Stimulated activated naive CD8-positive, alpha-beta T cell treated with anti-CD3 and anti-CD28 coated beads, Interleukin-15, amount 100 ng/mL, for 72 hours (primary cell): Measurements from ENCODE around the gene PGM3.
"Not testable (repeated sequence)": the region's sequence is repeated elsewhere in the genome, so short reads cannot be mapped to it uniquely, and the experiment has no call there.

Source experiments
- ATAC-seq: fragments of 150-1000 bp; cut with Tn5 transposase; 2 replicates; pipeline ENCODE4 v1.10.0; 2021; ENCODE audit warnings: mild to moderate bottlenecking, moderate library complexity
- DNase-seq, 2 donors: peaks; one replicate each; pipeline ENCODE4 v3.0.0; 2021 to 2022
- H3K27ac Mint-ChIP-seq, 2 donors: one replicate each; pipeline ENCODE4 v1.8.0; 2022; ENCODE audit warnings: mild to moderate bottlenecking in 2 of 2, mixed read lengths in 2 of 2, moderate library complexity in 2 of 2
- H3K27me3 Mint-ChIP-seq: one replicate; pipeline ENCODE4 v1.8.0; 2022; ENCODE audit warnings: mixed read lengths
- H3K4me1 Mint-ChIP-seq: one replicate; pipeline ENCODE4 v1.8.0; 2022; ENCODE audit warnings: mild to moderate bottlenecking, mixed read lengths
- H3K4me3 Mint-ChIP-seq, 2 donors: one replicate each; pipeline ENCODE4 v1.8.0; 2022; ENCODE audit warnings: mild to moderate bottlenecking in 2 of 2, mixed read lengths in 2 of 2, moderate library complexity in 1 of 2
- H3K9me3 Mint-ChIP-seq, 2 donors: one replicate each; pipeline ENCODE4 v1.8.0; 2022; ENCODE audit warnings: mixed read lengths in 2 of 2

PGM3 gene

GRCh38 chr6:83193747-83194566, 892 bp upstream of the PGM3 start:
- ATAC-seq (peak; percentile 22), DNase-seq (peak; percentile 12 to 15)
- H3K4me1 Mint-ChIP-seq, result peaks cover 26% of the 10 kb centered on the region
- H3K9me3 Mint-ChIP-seq, result no peaks in the 10 kb centered on the region
- H3K27ac Mint-ChIP-seq, result no peak overlapping the region
- no peaks in the 10 kb centered on the region for H3K27me3 Mint-ChIP-seq
- peak overlapping the region; percentile 96 to 99 for H3K4me3 Mint-ChIP-seq

- no peak for ATAC-seq
- H3K27me3 Mint-ChIP-seq, result no peaks in the 10 kb centered on the region
- peaks cover 24% of the 10 kb centered on the region for H3K4me1 Mint-ChIP-seq
- DNase-seq, result no peak
- peak overlapping the region; percentile 95 to 99 for H3K27ac Mint-ChIP-seq
- no peaks in the 10 kb centered on the region for H3K9me3 Mint-ChIP-seq
- peak overlapping the region; percentile 96 to 99 for H3K4me3 Mint-ChIP-seq
Observed at GRCh38 chr6:83192456-83192855, 609 bp downstream of the PGM3 start.

- peaks cover 24% of the 10 kb centered on the region for H3K4me1 Mint-ChIP-seq
- peak overlapping the region; percentile 96 to 99 for H3K4me3 Mint-ChIP-seq
- not testable (repeated sequence) for H3K27me3 Mint-ChIP-seq, DNase-seq, H3K27ac Mint-ChIP-seq, ATAC-seq, H3K9me3 Mint-ChIP-seq
Observed at GRCh38 chr6:83191974-83192373, 1.1 kb downstream of the PGM3 start.

- Mint-ChIP-seq H3K27ac (no peak overlapping the region), H3K9me3 (no peaks in the 10 kb centered on the region)
Observed at GRCh38 chr6:83190626-83191025, 2.4 kb downstream of the PGM3 start.

GRCh38 chr6:83188501-83188900, 4.6 kb downstream of the PGM3 start:
- peaks cover 15% of the 10 kb centered on the region for H3K4me1 Mint-ChIP-seq

More at GRCh38 chr6:83190626-83191025, 2.4 kb downstream of the PGM3 start:
- DNase-seq (no peak), ATAC-seq (no peak)
- Mint-ChIP-seq H3K4me3 (no peak overlapping the region), H3K4me1 (peaks cover 24% of the 10 kb centered on the region), H3K27me3 (no peaks in the 10 kb centered on the region)

GRCh38 chr6:83185096-83185495, 8.0 kb downstream of the PGM3 start:
- Mint-ChIP-seq H3K27me3 (no peaks in the 10 kb centered on the region), H3K9me3 (no peaks in the 10 kb centered on the region), H3K27ac (no peak overlapping the region), H3K4me1 (peaks cover 10% of the 10 kb centered on the region), H3K4me3 (no peak overlapping the region)
- no peak for DNase-seq
- no peak for ATAC-seq

More at GRCh38 chr6:83188501-83188900, 4.6 kb downstream of the PGM3 start:
- H3K27ac Mint-ChIP-seq, result no peak overlapping the region
- no peak for ATAC-seq
- H3K9me3 Mint-ChIP-seq, result no peaks in the 10 kb centered on the region
- no peaks in the 10 kb centered on the region for H3K27me3 Mint-ChIP-seq
- H3K4me3 Mint-ChIP-seq, result no peak overlapping the region
- no peak for DNase-seq

GRCh38 chr6:83183082-83183828, 9.8 kb downstream of the PGM3 start:
- Mint-ChIP-seq H3K4me1 (no peaks in the 10 kb centered on the region), H3K27ac (no peak overlapping the region), H3K27me3 (no peaks in the 10 kb centered on the region), H3K9me3 (no peaks in the 10 kb centered on the region), H3K4me3 (no peak overlapping the region)
- DNase-seq, result no peak
- ATAC-seq, result no peak

- H3K27me3 Mint-ChIP-seq, result no peaks in the 10 kb centered on the region
- no peaks in the 10 kb centered on the region for H3K4me1 Mint-ChIP-seq
- no peaks in the 10 kb centered on the region for H3K9me3 Mint-ChIP-seq
- DNase-seq (no peak), ATAC-seq (no peak)
- H3K27ac Mint-ChIP-seq, result no peak overlapping the region
- no peak overlapping the region for H3K4me3 Mint-ChIP-seq
Observed at GRCh38 chr6:83182114-83182513, 11.0 kb downstream of the PGM3 start.

- Mint-ChIP-seq H3K27ac (no peak overlapping the region), H3K4me3 (no peak overlapping the region), H3K9me3 (no peaks in the 10 kb centered on the region), H3K27me3 (no peaks in the 10 kb centered on the region), H3K4me1 (no peaks in the 10 kb centered on the region)
- DNase-seq (no peak), ATAC-seq (no peak)
Observed at GRCh38 chr6:83180426-83180950, 12.6 kb downstream of the PGM3 start.

- Mint-ChIP-seq H3K9me3 (no peaks in the 10 kb centered on the region), H3K27ac (no peak overlapping the region), H3K4me3 (no peak overlapping the region), H3K27me3 (no peaks in the 10 kb centered on the region), H3K4me1 (no peaks in the 10 kb centered on the region)
- ATAC-seq (no peak), DNase-seq (no peak)
Observed at GRCh38 chr6:83176246-83176645, 16.8 kb downstream of the PGM3 start.

GRCh38 chr6:83169511-83169910, 23.6 kb downstream of the PGM3 start:
- H3K9me3 Mint-ChIP-seq, result no peaks in the 10 kb centered on the region
- H3K4me3 Mint-ChIP-seq, result no peak overlapping the region
- H3K4me1 Mint-ChIP-seq, result no peaks in the 10 kb centered on the region
- no peak for DNase-seq
- H3K27me3 Mint-ChIP-seq, result no peaks in the 10 kb centered on the region
- no peak overlapping the region for H3K27ac Mint-ChIP-seq
- ATAC-seq, result no peak

- Mint-ChIP-seq H3K27me3 (no peaks in the 10 kb centered on the region), H3K9me3 (no peaks in the 10 kb centered on the region), H3K4me3 (no peak overlapping the region), H3K4me1 (no peaks in the 10 kb centered on the region), H3K27ac (no peak overlapping the region)
- ATAC-seq (no peak), DNase-seq (no peak)
Observed at GRCh38 chr6:83169106-83169505, 24.0 kb downstream of the PGM3 start.

- Mint-ChIP-seq H3K27me3 (no peaks in the 10 kb centered on the region), H3K27ac (peak overlapping the region in 1 of 2 donors; percentile 12), H3K4me1 (no peaks in the 10 kb centered on the region), H3K4me3 (no peak overlapping the region), H3K9me3 (no peaks in the 10 kb centered on the region)
- DNase-seq, result no peak
- no peak for ATAC-seq
Observed at GRCh38 chr6:83168556-83168955, 24.5 kb downstream of the PGM3 start.

- Mint-ChIP-seq H3K27ac (no peak overlapping the region), H3K9me3 (no peaks in the 10 kb centered on the region), H3K27me3 (no peaks in the 10 kb centered on the region), H3K4me3 (no peak overlapping the region), H3K4me1 (no peaks in the 10 kb centered on the region)
- ATAC-seq (no peak), DNase-seq (no peak)
Observed at GRCh38 chr6:83167726-83168278, 25.3 kb downstream of the PGM3 start.

- Mint-ChIP-seq H3K27me3 (no peaks in the 10 kb centered on the region), H3K27ac (no peak overlapping the region)
Observed at GRCh38 chr6:83160167-83160566, 32.9 kb downstream of the PGM3 start.

GRCh38 chr6:83155794-83156193, 37.3 kb downstream of the PGM3 start:
- Mint-ChIP-seq H3K4me1 (no peaks in the 10 kb centered on the region), H3K9me3 (no peaks in the 10 kb centered on the region), H3K27me3 (no peaks in the 10 kb centered on the region), H3K4me3 (no peak overlapping the region), H3K27ac (no peak overlapping the region)
- DNase-seq (no peak), ATAC-seq (no peak)

More at GRCh38 chr6:83160167-83160566, 32.9 kb downstream of the PGM3 start:
- Mint-ChIP-seq H3K4me1 (no peaks in the 10 kb centered on the region), H3K9me3 (no peaks in the 10 kb centered on the region), H3K4me3 (no peak overlapping the region)
- DNase-seq (no peak), ATAC-seq (no peak)
